DMS53 treated with DMSO at 0.1 percent for 48 hours (cell line): ENCODE measurements around the gene PTPRO.
"Not testable (repeated sequence)": the region's sequence is repeated elsewhere in the genome, so short reads cannot be mapped to it uniquely, and the experiment has no call there.

Source experiments
- DNase-seq: peaks from one replicate; lab custom pipeline; 2025; ENCODE audit not compliant: unreplicated experiment; lab: John Stamatoyannopoulos, UW

PTPRO gene

GRCh38 chr12:15599266-15600037, 277.1 kb downstream of the PTPRO start:
- peak; percentile 21 for DNase-seq

GRCh38 chr12:15600223-15600935, 278.1 kb downstream of the PTPRO start:
- DNase-seq: no peak

- peak; percentile 37 for DNase-seq
Measured at GRCh38 chr12:15601210-15601800, 279.0 kb downstream of the PTPRO start.

- DNase-seq: no peak
Measured at GRCh38 chr12:15602051-15602672, 279.9 kb downstream of the PTPRO start.

DNA sequence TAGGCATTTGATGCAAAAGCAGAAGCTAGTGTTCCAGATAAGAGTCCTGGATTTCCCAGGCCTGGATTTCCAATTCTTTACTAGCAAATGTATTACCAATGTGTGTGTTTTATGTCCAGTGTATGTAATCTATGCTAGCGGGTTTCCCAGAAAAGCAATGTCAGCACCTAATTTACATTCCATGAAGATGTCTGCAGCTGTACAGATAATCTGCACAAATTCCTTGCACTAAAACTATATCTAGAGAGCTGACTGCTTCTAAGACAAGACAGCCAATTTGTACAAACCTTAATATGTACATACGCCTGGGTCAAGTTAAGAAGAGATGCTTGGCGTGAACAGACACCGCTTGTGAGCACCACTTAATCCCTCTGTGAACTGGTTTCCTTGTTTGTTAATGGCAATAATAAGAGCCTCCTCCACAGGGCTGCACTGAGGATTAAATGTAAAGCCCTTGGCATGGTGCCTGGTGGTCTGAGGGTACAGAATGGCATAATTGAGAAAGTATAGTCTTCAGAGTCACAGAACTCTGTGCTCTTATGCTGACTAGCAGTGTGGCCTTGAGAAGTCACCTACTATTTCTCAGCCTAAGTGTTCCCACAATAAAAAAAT, 281.3 kb downstream of the PTPRO start:
- DNase-seq: peak; percentile 37

DNA sequence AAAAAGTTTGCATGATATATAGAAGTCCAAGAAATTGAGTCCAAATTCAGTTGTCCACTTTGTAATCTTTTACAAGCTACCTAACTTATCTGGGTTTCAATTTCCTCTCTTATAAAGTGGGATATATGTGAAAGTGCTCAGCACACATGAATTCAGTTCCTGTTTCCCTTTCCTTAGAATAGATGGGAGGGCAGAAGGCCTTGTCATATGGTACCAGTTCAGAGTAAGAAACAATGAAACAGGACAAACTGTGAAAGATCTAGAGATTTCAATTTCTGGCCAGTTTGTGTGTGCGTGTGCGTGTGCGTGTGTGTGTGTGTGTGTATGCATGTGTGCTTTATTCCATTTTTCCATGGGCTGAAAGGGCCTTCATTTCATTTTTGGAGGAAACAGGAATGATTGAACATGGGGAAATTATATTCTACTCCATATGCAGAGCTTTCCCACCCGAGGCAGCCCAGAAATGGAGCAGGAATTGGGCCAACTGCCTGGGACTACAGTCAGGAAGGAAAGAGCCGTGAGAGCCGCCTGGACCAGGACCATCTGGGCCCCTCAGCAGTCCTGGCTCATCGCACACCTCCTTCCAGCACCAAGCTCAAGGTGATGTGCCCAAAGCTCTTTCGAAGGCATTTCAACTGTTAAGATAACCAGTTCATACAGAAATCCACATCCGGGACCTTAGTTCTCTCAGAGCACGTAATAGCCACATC, 283.7 kb downstream of the PTPRO start:
- DNase-seq: no peak

DNA sequence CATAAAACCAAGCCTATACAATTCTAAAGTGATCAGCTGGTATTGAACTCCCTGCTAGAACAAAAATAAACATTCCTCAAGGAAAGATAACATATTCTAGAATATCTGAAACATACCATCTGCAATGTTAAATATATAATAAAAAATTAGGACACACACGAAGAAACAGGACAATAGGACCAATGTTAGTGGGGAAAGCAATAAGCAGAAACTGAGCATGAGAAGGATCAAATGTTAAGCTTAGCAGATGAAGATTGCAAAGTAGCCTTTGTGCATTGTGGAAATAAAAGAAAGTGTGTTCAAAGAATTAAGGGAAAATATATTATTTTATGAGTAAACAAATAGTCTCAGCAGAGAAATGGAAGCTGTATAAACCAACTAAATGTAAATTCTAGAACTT, 286.1 kb downstream of the PTPRO start:
- no peak for DNase-seq

DNA sequence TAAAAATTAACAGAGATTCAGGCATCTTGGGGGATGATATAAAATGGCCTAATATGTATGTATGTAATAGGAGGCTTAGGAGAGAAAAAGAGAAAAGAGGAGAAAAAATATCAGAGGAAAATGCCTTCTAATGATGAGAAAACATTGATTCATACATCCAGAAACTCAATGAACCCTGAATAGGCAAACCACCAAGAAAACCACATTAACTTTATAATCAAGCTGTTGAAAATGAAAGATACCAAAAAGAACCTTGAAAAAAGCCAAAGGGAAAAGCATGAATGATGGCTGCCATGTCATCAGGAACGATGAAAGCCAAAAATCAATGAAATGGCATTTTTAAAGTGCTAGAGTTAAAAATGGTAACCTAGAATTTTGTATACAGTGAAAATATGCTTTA, 286.6 kb downstream of the PTPRO start:
- DNase-seq: no peak

GRCh38 chr12:15613981-15614380, 291.7 kb downstream of the PTPRO start:
- no peak for DNase-seq

- not testable (repeated sequence) for DNase-seq
Measured at GRCh38 chr12:15616495-15616894, 294.2 kb downstream of the PTPRO start.

DNA sequence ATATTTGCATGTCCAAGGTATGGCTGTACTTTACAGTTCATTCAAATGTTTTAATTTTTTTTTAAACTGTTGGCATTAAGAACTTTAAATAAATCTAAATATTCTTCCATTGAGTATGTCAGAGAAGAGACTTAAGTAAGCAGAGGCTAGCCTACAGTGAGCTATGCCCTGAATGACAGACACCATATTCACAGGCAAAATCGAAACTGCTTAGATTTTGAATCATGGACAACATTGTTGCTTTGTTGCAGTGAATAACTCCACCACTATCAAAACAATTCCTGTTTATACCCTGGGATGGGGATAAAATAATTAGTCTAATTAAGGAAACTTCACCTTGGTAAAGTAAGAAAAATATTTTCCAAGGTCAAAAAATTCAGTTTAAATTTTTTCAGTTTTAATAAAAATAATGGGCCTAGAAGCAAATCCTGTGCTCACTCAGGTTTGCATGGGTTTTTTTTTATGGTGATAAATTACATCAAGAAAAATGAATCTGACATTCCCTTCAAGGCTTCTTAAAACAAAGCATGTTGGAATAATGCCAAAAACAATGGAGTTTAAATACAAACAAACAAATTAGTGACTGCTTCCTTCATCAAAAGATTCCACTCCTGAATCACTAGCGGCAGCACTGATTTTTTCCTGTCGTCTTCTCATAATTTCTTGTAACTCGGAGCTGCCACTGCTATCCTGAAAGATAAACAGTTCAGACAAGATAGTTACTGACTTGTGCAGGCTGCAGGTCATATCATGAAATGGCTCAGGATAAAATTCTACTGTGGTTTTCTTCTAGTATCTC, 298.6 kb downstream of the PTPRO start:
- no peak for DNase-seq

- DNase-seq: no peak
Measured at GRCh38 chr12:15625075-15625474, 302.8 kb downstream of the PTPRO start.

GRCh38 chr12:15627995-15628945, 306.0 kb downstream of the PTPRO start:
- no peak for DNase-seq

DNA sequence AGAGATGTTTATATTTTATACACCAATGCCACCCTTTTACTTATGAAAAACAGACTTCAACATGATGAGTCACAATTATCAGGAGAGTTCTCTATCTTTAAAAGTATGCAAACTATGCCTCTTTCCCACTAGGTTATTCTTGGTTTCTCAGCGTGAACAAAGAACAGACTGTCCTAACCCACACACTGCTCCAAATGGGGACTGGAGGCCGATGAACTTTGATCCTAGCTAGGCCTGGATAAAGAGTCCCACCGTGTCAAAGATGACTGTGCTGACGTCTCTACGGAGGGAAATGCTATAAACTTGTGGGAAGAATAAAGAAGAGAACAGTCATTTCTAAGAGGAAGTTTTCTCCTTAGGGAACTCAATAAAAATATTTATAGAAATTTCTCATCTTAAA, 306.8 kb downstream of the PTPRO start:
- no peak for DNase-seq

DNA sequence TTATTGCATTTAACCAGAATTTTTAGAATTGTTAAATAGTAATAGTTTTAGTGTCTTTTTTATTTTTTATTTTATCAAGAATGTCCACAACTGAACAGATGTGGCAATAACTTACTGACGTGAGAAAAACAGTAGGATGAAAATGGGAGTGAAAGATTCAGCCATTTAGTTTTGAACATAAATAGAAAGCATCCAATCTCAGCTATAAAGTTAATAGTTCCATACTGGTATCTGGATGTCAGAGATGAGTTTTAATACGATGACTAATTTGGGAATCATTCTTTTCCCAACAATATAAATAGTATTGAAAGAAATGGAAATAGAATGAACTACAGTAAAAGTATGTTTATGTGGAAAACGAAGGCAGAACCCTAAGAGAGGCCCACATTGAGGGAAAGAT, 307.5 kb downstream of the PTPRO start:
- no peak for DNase-seq

- DNase-seq: no peak
Measured at GRCh38 chr12:15631007-15631715, 308.9 kb downstream of the PTPRO start.

DNA sequence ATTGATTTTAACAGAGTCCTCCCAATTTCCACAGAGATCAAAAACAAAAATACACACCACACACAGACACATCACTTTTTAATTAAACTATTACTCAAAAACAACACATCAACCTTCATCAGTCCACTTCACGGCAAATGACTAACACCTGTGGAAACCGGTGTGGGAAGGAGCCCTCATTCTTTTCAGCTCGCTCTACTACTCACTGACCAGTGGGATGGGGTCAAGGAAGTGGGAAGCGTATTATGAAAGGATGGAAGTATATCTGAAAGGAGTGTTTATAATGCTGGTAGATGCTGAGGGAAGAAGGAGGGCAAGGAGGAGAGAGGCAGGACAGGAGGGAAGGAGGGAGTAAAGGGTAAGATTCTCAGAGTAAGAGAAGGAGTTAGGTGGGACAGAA, 310.4 kb downstream of the PTPRO start:
- DNase-seq: no peak

- no peak for DNase-seq
Measured at GRCh38 chr12:15633201-15633600, 310.9 kb downstream of the PTPRO start.
